K562 (cell line): ENCODE data around the gene GNAT2. TPM values are rescaled to one million over a fixed set of nuclear protein-coding genes. Genes with fewer than 3 reads are reported as not detected.

ENCODE experiments used
- ARID1B ChIP-seq: fragments of 450-650 bp; IDR thresholded peaks from 2 replicates; pipeline ENCODE4 v1.6.1; 2016; ENCODE audit warnings: antibody characterized with exemption, mild to moderate bottlenecking, inconsistent platforms
- CBFA2T3 ChIP-seq: fragments of 450-650 bp; IDR thresholded peaks from 2 replicates; pipeline ENCODE4 v1.6.1; 2017
- CEBPB ChIP-seq: fragments of 450-650 bp; IDR thresholded peaks from 2 replicates; pipeline ENCODE4 v1.6.1; 2016; ENCODE audit warnings: missing genetic modification characterization, missing compliant biosample characterization
- FOXA3 ChIP-seq, 2 experiments: fragments of 450-650 bp in 1 of 2; sonication (generic) in 1 of 2; formaldehyde crosslinking; IDR thresholded peaks in 1 of 2; conservative IDR thresholded peaks in 1 of 2; 2 replicates each; pipeline versions ENCODE4 v1.4.0 to v1.8.0; 2020 to 2022; ENCODE audit warnings: mild to moderate bottlenecking in 2 of 2, missing genetic modification reagents in 1 of 2
- FOXK2 ChIP-seq, 2 experiments: fragments of 450-650 bp; IDR thresholded peaks in 1 of 2; conservative IDR thresholded peaks in 1 of 2; 2 replicates each; pipeline ENCODE4 v1.6.1; 2016; ENCODE audit warnings: low read depth in 2 of 2, mild to moderate bottlenecking in 1 of 2
- HDAC1 ChIP-seq, 2 experiments: fragments of 450-650 bp; IDR thresholded peaks; 2 replicates each; pipeline ENCODE4 v1.6.1; 2016 to 2017; ENCODE audit warnings: inconsistent platforms in 1 of 2, mild to moderate bottlenecking in 1 of 2, moderate library complexity in 1 of 2
- JUN ChIP-seq, 2 experiments: sonication (generic) in 1 of 2; formaldehyde crosslinking in 1 of 2; IDR thresholded peaks; 2 replicates each; pipeline versions ENCODE4 v1.6.1 to v1.8.0; 2012 to 2022; ENCODE audit warnings: borderline replicate concordance in 2 of 2, mild to moderate bottlenecking in 2 of 2, improper control_type of control experiment in 1 of 2, low read depth in 1 of 2, low read length in 1 of 2, missing genetic modification reagents in 1 of 2
- MEIS2 ChIP-seq: fragments of 450-650 bp; IDR thresholded peaks from 2 replicates; pipeline ENCODE4 v1.6.1; 2014; ENCODE audit warnings: mild to moderate bottlenecking; ENCODE audit not compliant: partially characterized antibody
- NCOA1 ChIP-seq: fragments of 450-650 bp; IDR thresholded peaks from 2 replicates; pipeline ENCODE4 v1.6.1; 2016; ENCODE audit warnings: low read depth
- NEUROD1 ChIP-seq: fragments of 150-350 bp; IDR thresholded peaks from 2 replicates; pipeline ENCODE4 v1.6.1; 2014; ENCODE audit warnings: borderline replicate concordance, low read length, low read depth; ENCODE audit not compliant: partially characterized antibody
- SMARCE1 ChIP-seq: fragments of 450-650 bp; IDR thresholded peaks from 2 replicates; pipeline ENCODE4 v1.7.1; 2016; ENCODE audit warnings: mild to moderate bottlenecking
- TSHZ1 ChIP-seq: fragments of 250-450 bp; sonication (Bioruptor Pico); IDR thresholded peaks from 2 replicates; pipeline ENCODE4 v1.4.0; 2020; ENCODE audit warnings: mild to moderate bottlenecking, moderate library complexity
- ZFP30 ChIP-seq: fragments of 250-450 bp; sonication (Bioruptor Pico); IDR thresholded peaks from 2 replicates; pipeline ENCODE4 v1.8.0; 2022; ENCODE audit warnings: moderate library complexity, mild to moderate bottlenecking, inconsistent platforms, borderline replicate concordance
- polyA plus RNA-seq, 8 experiments: library from polyadenylated mRNA; depleted of rRNA in 4 of 8; stranded (reverse) in 5 of 8; unstranded in 3 of 8; fragments of >200 nt; fragmentation: Nextera tagmentation in 2 of 8; fragmentation: Illumina TruSeq in 1 of 8; extraction: Ambion mirVana in 2 of 8; extraction: Trizol in 1 of 8; gene quantifications; 2 replicates each; pipeline versions ENCODE4 v1.2.1 to v1.2.3, GENCODE V29; 2011 to 2014; ENCODE audit warnings: inconsistent platforms in 1 of 8, missing spikeins in 1 of 8
- total RNA-seq, 7 experiments: library from RNA; depleted of rRNA in 6 of 7; stranded (reverse); fragments of >200 nt in 6 of 7; fragmentation: Illumina TruSeq in 2 of 7; extraction: Trizol in 2 of 7; gene quantifications; 2 replicates each; pipeline versions ENCODE4 v1.2.1 to v1.2.3, GENCODE V29; 2011 to 2021; ENCODE audit warnings: low replicate concordance in 1 of 7
- TF ChIP-seq, protein P1 (sequence below), 3 experiments: fragments of 200-800 bp in 1 of 3; fragments of 250-450 bp in 1 of 3; fragments of 450-650 bp in 1 of 3; sonication (Bioruptor Pico) in 1 of 3; sonication (Bioruptor generic) in 1 of 3; formaldehyde crosslinking in 1 of 3; IDR thresholded peaks; 2 replicates each; pipeline versions ENCODE4 v1.6.1 to v1.8.0; 2016 to 2022; ENCODE audit warnings: mild to moderate bottlenecking in 2 of 3, missing genetic modification characterization in 2 of 3, missing compliant biosample characterization in 1 of 3, moderate library complexity in 1 of 3
- TF ChIP-seq, protein P2 (sequence below), 2 experiments: fragments of 450-650 bp in 1 of 2; sonication (generic) in 1 of 2; formaldehyde crosslinking in 1 of 2; IDR thresholded peaks in 1 of 2; conservative IDR thresholded peaks in 1 of 2; 2 replicates each; pipeline versions ENCODE4 v1.6.1 to v1.8.1; 2016 to 2023; ENCODE audit warnings: mild to moderate bottlenecking in 2 of 2, moderate library complexity in 2 of 2, inconsistent platforms in 1 of 2, missing genetic modification reagents in 1 of 2
- TF ChIP-seq, protein P3 (sequence below): fragments of 450-650 bp; IDR thresholded peaks from 2 replicates; pipeline ENCODE4 v1.6.1; 2016

Gene GNAT2
- total and polyA plus RNA-seq, 9 of the 15 experiments (the other 6 are each of a cell fraction or from before 2014, with no cell fraction given) = 0.06 to 0.52 (median 0.24) TPM; not detected in 1

DNA sequence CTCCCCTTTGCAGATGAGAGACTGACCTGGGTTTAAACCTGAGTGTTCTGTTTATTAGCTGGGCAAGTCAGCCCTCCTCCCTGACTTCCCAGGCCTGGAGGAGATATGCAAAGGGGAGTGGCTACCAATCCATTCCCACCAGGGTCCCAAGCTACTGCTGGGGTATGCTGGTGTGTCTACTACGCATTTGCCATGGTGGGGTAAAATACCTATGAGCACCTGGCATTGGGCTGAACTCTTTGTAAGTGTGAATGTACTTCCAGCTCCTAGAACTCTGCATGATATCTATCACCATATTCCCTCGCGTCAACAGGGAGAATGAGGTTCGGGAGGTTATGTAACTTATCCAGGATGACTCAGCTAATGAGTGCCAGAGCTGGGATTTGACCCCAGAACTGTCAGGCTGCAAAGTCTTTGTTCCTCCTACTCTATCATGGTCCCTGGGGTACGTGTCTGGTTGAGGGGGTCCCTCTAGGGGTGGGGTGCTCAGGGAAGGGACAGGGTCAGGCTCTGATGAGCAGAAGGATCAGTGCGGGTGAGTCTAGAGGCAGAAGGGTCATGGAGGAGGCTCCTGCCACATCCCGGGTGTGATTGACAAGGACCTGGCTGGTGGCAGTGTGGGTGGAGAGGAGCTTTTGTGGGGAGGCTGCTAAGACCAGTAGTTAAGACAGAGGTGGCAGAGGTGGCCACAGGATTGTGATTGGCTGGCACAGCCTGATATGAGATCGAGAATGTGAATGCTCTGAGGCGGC, 17.0 kb upstream of the GNAT2 start (continued):
- TF ChIP-seq, protein P1, sequence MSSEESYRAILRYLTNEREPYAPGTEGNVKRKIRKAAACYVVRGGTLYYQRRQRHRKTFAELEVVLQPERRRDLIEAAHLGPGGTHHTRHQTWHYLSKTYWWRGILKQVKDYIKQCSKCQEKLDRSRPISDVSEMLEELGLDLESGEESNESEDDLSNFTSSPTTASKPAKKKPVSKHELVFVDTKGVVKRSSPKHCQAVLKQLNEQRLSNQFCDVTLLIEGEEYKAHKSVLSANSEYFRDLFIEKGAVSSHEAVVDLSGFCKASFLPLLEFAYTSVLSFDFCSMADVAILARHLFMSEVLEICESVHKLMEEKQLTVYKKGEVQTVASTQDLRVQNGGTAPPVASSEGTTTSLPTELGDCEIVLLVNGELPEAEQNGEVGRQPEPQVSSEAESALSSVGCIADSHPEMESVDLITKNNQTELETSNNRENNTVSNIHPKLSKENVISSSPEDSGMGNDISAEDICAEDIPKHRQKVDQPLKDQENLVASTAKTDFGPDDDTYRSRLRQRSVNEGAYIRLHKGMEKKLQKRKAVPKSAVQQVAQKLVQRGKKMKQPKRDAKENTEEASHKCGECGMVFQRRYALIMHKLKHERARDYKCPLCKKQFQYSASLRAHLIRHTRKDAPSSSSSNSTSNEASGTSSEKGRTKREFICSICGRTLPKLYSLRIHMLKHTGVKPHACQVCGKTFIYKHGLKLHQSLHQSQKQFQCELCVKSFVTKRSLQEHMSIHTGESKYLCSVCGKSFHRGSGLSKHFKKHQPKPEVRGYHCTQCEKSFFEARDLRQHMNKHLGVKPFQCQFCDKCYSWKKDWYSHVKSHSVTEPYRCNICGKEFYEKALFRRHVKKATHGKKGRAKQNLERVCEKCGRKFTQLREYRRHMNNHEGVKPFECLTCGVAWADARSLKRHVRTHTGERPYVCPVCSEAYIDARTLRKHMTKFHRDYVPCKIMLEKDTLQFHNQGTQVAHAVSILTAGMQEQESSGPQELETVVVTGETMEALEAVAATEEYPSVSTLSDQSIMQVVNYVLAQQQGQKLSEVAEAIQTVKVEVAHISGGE (CRISPR knock-in tag; IDR thresholded peaks at IDR 0.05) = no peak
- TF ChIP-seq, protein P2, sequence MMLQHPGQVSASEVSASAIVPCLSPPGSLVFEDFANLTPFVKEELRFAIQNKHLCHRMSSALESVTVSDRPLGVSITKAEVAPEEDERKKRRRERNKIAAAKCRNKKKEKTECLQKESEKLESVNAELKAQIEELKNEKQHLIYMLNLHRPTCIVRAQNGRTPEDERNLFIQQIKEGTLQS (IDR thresholded peaks at IDR 0.05) = peak; percentile 84
- TF ChIP-seq, protein P2 (CRISPR knock-in tag; conservative IDR thresholded peaks at IDR 0.05) = no peak
- TF ChIP-seq, protein P3, sequence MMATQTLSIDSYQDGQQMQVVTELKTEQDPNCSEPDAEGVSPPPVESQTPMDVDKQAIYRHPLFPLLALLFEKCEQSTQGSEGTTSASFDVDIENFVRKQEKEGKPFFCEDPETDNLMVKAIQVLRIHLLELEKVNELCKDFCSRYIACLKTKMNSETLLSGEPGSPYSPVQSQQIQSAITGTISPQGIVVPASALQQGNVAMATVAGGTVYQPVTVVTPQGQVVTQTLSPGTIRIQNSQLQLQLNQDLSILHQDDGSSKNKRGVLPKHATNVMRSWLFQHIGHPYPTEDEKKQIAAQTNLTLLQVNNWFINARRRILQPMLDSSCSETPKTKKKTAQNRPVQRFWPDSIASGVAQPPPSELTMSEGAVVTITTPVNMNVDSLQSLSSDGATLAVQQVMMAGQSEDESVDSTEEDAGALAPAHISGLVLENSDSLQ = peak; percentile 79
- TF ChIP-seq SMARCE1 (peak; percentile 11; the same call in 1 of the 2 replicates), HDAC1 (IDR thresholded peaks at IDR 0.05) (peak in 1 of 2 experiments; percentile 55; a peak in 1 of 4 replicates), ARID1B (peak; percentile 37; the same call in 1 of the 2 replicates), ZFP30 (CRISPR knock-in tag) (no peak), NCOA1 (no peak), MEIS2 (peak; percentile 13), CEBPB (tag) (peak; percentile 66), JUN (IDR thresholded peaks at IDR 0.05; ENCODE audit: borderline replicate concordance, low read depth, low read length) (peak; percentile 56; the same call in 1 of the 2 replicates), JUN (CRISPR knock-in tag; IDR thresholded peaks at IDR 0.05; ENCODE audit: borderline replicate concordance) (no peak), CBFA2T3 (0 out of 2 replicates have a peak, but pooled peaks have one; percentile 22), TSHZ1 (CRISPR knock-in tag) (no peak), NEUROD1 (no peak), FOXK2 (conservative IDR thresholded peaks at IDR 0.05 in 1 of 2, IDR thresholded peaks at IDR 0.05 in 1 of 2; ENCODE audit: low read depth in 2 of 2) (0 out of 4 replicates have a peak, but pooled peaks of 1 of the 2 experiments have one; percentile 42), FOXA3 (CRISPR knock-in tag; conservative IDR thresholded peaks at IDR 0.05 in 1 of 2, IDR thresholded peaks at IDR 0.05 in 1 of 2) (0 out of 4 replicates have a peak, but pooled peaks of 1 of the 2 experiments have one; percentile 15)
